ENCODE data around the gene COMMD9. TPM values are rescaled to one million over a fixed set of nuclear protein-coding genes. Genes with fewer than 3 reads are reported as not detected.
"Not testable (repeated sequence)": the region's sequence is repeated elsewhere in the genome, so short reads cannot be mapped to it uniquely, and the experiment has no call there.

Gene COMMD9
- total RNA-seq, 2 experiments from 2014 or later, result 34.8 to 36.8 TPM

DNA sequence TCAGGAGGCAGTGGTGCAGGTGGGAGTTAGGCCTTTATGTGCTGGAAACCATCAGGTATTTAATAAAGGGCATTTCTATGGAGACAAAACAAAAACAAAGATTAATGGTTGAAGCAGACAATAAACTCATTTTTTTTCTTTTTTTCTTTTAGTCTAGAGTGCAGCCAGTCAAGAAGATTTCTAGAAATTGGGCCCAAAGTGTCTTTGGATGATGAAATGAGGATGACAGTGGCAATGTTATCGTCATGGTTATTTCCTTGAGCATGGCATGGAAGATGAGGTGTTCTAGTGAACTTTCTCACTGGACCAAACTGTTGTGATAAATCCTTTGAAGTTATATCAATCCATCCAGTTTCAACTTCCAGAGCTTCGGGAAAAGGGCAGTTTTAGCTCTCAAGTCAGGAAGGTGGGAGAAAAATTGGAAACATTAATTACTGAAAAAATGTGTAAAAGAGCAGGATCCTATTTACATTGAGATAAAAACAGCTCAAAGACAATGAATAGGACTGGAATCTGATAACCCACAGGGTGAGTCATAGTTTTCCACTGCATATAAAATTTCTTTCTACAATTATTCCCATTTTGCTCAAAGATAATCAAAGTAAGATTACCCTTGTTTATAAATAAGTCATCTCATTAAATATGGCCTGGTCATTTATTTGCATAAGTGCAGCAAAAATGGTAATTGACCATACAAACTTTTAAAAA, 39.9 kb upstream of the COMMD9 start:
- no peak overlapping the region for H3K27ac Mint-ChIP-seq
- CTCF ChIA-PET, result interaction anchor here (0.6 to 1.1 kb wide), 4 partner anchors 10 to 164 kb away, joined by 3 to 5 read pairs (median 4); no protein-coding TSS in a partner anchor
- no peak for ATAC-seq
- no peak for DNase-seq
- no peaks in the 10 kb centered on the region for H3K9me3 Mint-ChIP-seq
- peaks cover 9% of the 10 kb centered on the region for H3K4me1 Mint-ChIP-seq (ENCODE audit: low read depth)
- peaks cover 8% of the 10 kb centered on the region for H3K27me3 Mint-ChIP-seq
- intact Hi-C loops (cut with micrococcal nuclease), result no loop called here
- TF ChIP-seq, protein P1, sequence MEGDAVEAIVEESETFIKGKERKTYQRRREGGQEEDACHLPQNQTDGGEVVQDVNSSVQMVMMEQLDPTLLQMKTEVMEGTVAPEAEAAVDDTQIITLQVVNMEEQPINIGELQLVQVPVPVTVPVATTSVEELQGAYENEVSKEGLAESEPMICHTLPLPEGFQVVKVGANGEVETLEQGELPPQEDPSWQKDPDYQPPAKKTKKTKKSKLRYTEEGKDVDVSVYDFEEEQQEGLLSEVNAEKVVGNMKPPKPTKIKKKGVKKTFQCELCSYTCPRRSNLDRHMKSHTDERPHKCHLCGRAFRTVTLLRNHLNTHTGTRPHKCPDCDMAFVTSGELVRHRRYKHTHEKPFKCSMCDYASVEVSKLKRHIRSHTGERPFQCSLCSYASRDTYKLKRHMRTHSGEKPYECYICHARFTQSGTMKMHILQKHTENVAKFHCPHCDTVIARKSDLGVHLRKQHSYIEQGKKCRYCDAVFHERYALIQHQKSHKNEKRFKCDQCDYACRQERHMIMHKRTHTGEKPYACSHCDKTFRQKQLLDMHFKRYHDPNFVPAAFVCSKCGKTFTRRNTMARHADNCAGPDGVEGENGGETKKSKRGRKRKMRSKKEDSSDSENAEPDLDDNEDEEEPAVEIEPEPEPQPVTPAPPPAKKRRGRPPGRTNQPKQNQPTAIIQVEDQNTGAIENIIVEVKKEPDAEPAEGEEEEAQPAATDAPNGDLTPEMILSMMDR (IDR thresholded peaks at IDR 0.05), result no peak
- no peak overlapping the region for H3K4me3 Mint-ChIP-seq
- H3K36me3 Mint-ChIP-seq (ENCODE audit: low read depth), result no peaks in the 10 kb centered on the region
- POLR2A ChIA-PET, result no interaction called here

DNA sequence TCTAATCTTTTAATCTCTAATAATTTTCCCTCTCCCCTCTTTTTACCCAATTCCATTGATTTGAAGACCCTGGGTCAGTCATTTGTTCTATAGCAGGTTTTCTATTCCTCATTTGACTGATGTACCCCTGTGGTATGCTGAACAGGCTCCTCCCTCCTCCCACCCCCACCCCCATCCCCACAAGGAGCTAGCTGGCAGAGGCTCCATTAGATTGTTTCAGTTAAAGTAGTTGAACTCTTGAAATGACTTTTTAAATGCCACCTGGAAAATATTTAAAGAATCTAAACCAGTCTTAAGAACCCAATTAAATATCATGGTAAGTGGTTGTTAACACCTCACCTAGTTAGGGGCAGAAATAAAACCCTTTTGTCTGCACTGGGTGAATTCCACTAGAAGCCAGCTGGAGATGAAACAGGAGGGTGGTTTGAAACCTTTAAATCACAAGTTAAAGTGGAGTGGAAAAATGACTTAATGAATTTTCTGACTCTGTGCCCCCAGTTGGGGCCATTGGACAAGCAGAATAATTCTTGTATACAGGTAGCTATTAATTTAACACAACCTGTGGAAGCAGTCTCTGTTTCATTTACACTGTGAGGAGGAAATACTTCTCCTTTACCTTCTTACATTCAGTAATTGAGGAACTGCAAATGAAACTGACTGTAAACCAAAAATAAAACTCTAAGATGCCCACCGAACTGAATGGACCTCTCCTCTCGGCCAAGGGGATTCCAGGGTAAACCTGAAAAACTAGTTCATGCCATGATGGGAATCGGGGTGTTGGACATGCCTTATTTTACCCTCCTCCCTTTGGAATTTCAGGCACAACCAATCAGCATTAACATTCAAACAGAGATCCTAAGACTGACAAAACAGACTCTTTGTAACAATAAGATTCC, 37.5 kb upstream of the COMMD9 start:
- intact Hi-C loops (cut with micrococcal nuclease), result no loop called here
- ATAC-seq, result peak; percentile 65
- TF ChIP-seq, protein P1 (IDR thresholded peaks at IDR 0.05), result no peak
- ChIA-PET POLR2A (no interaction called here), CTCF (no interaction called here)
- Mint-ChIP-seq H3K4me1 (ENCODE audit: low read depth) (peaks cover 9% of the 10 kb centered on the region), H3K27ac (no peak overlapping the region), H3K27me3 (peaks cover 8% of the 10 kb centered on the region), H3K9me3 (no peaks in the 10 kb centered on the region), H3K36me3 (ENCODE audit: low read depth) (no peaks in the 10 kb centered on the region), H3K4me3 (no peak overlapping the region)
- DNase-seq, result no peak

DNA sequence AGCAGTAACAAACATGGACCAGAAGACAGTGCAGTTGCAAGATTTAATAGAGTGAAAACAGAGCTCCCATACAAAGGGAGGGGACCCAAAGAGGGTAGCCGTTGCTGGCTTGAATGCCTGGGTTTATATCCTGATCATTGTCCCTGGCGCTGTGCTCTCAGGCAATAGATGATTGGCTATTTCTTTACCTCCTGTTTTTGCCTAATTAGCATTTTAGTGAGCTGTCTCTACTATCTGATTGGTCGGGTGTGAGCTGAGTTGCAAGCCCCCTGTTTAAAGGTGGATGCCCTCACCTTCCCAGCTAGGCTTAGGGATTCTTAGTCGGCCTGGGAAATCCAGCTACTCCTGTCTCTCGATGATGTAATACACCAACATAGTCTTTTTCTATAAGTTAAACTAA, 36.2 kb upstream of the COMMD9 start:
- H3K9me3 Mint-ChIP-seq; POLR2A ChIA-PET; H3K36me3 Mint-ChIP-seq (ENCODE audit: low read depth); ATAC-seq; CTCF ChIA-PET; H3K4me3 Mint-ChIP-seq; intact Hi-C loops (cut with micrococcal nuclease); H3K4me1 Mint-ChIP-seq (ENCODE audit: low read depth); H3K27me3 Mint-ChIP-seq; H3K27ac Mint-ChIP-seq; DNase-seq: not testable (repeated sequence)

DNA sequence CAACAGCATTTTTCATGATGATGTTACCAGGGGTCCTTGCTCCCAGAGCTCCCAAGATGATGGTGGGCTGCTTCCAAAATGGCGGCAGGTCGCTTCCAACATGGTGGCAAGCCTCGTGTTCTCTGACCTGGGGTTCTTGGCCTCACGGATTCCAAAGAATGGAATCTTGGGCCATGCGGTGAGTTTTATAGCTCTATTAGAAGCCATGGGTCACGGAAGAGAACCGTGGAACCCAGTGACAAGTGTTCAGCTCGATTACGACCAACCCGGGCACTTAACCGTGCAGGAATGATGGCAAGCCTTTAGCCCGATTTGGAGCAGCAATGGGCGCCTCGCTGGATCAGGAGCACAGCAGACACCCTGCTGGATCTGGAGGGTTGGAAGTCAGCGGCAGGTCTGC, 35.7 kb upstream of the COMMD9 start:
- CTCF ChIA-PET, result interaction anchor here (0.9 kb wide), 1 partner anchor 12 kb away, joined by 3 read pairs; no protein-coding TSS in a partner anchor
- H3K36me3 Mint-ChIP-seq (ENCODE audit: low read depth); H3K27ac Mint-ChIP-seq; H3K9me3 Mint-ChIP-seq; H3K4me3 Mint-ChIP-seq; H3K4me1 Mint-ChIP-seq (ENCODE audit: low read depth); DNase-seq; POLR2A ChIA-PET; ATAC-seq; H3K27me3 Mint-ChIP-seq; intact Hi-C loops (cut with micrococcal nuclease): not testable (repeated sequence)

DNA sequence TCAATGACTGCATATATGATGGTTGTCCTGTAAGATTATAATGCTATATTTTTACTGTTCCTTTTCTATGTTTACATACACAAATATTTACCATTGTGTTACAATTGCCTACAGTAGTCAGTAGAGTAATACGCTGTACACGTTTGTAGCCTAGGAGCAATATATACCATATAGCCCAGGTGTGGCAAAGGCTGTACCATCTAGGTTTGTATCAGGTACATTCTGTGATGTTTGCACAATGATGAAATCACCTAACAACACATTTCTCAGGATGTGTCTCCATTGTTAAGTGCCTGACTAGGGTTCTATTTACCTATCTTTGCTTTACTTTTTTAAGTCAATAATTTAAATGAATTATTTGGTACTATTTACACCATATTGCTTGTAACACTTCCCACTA, 28.8 kb upstream of the COMMD9 start:
- H3K27me3 Mint-ChIP-seq, result peaks cover 21% of the 10 kb centered on the region
- H3K36me3 Mint-ChIP-seq (ENCODE audit: low read depth), result no peaks in the 10 kb centered on the region
- DNase-seq (no peak), ATAC-seq (no peak)
- TF ChIP-seq, protein P1 (IDR thresholded peaks at IDR 0.05), result no peak
- no peak overlapping the region for H3K4me3 Mint-ChIP-seq
- CTCF ChIA-PET, result interaction anchor here (1.0 to 1.2 kb wide), 2 partner anchors 26 to 175 kb away, joined by 3 to 4 read pairs; no protein-coding TSS in a partner anchor
- no peak overlapping the region for H3K27ac Mint-ChIP-seq
- intact Hi-C loops (cut with micrococcal nuclease), result no loop called here
- POLR2A ChIA-PET, result interaction anchor here (0.7 kb wide), 1 partner anchor 39 kb away, joined by 4 read pairs; no protein-coding TSS in a partner anchor
- no peaks in the 10 kb centered on the region for H3K9me3 Mint-ChIP-seq
- peaks cover 7% of the 10 kb centered on the region for H3K4me1 Mint-ChIP-seq (ENCODE audit: low read depth)
